ENCODE results near the gene CRELD2.

Gene CRELD2

DNA sequence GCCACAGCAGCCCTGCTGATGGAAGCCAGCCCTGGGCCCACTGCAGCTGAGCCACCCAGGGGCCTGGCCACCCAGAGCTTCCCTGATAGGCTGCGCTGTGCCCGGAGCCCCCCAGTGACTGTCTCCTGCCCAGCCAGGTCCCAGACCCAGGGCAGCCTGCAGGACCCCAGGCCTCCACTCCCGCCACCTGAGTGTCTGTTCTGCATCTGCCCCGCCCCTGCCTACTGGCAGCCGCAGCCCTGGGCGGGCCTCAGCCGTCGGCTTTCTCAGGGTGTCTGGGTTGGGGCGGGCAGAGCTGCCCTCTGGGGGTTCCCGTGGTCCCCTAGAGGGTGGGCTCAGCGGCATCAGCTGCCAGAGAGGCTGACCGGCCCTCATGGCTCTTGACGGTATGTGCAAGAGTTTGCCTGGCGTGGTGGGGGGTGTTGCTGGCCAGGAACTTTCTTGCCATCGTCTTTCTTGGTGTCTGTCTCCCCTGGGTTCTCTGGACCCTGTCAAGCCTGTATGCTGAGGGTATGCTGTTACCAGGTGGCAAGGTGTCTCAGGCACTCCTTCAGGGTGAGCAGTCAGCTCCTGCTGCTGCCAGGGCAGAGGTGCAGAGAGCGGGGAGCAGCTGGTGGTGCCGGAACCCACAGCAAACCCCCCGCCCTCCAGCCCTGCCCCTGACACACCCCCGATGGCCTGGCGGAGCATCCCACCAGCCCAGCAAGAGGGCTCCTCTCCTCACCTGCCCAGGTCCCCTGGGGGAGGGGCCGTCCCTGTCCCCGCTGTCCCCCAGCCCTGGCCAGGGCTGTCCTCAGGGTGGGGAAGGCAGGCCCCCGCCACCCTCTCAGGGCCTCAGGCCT, 29.9 kb downstream of the CRELD2 start:
- Histone ChIP-seq H3K27me3 (ENCODE audit: control insufficient read depth, insufficient read depth, low read length) (no peaks in the 10 kb centered on the region), H3K27ac (ENCODE audit: low read length) (no peak overlapping the region), H3K4me1 (ENCODE audit: control insufficient read depth, insufficient read depth, low read length) (peaks cover 16% of the 10 kb centered on the region), H3K36me3 (ENCODE audit: control insufficient read depth, insufficient read depth, low read length) (no peaks in the 10 kb centered on the region; the same call in 1 of the 2 replicates), H3K9me3 (ENCODE audit: control insufficient read depth, insufficient read depth, low read length) (no peaks in the 10 kb centered on the region), H3K4me3 (ENCODE audit: low read length) (no peak overlapping the region)
- no CpG with 5 or more reads among the region's 23 CpGs for WGBS (ENCODE audit: insufficient coverage, insufficient read length)
- DNase-seq (ENCODE audit: low read depth, low spot score) = no peak

DNA sequence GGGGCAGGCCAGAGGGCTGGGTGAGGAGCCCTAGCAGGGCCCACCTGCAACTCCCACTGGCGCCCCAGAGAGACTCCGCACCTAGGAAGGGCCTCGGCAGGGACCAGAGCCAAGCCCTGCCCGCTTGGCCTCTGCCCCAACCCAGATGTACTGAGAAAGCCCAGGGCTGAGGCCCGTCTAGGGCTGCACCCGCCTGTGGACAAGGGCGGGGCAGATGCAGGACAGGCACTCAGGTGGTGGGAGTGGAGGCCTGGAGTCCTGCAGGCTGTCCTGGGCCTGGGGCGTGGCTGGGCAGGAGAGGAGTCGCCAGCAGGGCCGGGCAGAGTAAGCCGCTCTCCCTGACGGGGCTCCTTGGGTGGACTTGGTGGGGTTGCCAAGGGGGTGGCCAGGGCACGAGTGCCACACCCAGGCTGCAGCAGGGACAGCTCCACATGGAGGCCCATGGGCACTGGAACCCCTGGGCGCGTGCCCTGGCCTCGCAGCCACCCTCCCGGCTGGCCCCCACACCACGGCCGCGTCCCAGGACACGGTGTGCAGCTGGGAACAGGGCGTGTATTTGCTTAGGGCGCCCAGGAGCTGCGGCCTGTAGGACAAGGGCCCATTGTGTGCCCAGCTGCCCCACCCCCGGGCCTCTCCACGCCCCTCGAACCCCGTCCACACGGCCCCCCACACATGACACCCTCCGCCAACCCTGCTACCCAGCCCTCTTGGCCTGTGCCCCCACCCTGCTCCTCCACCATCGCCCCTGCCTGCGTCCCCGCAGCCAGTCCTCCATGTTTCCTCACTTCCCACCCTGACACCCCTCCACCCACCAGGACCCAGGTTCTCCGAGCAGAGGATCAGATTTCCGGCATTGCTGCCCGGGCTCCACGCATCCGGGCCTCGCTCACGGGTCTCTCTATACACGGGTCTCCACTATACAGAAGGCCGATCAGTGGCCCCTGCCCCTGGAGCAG, 30.8 kb downstream of the CRELD2 start:
- no peak for DNase-seq (ENCODE audit: low read depth, low spot score)
- no peaks in the 10 kb centered on the region for H3K9me3 ChIP-seq (ENCODE audit: control insufficient read depth, insufficient read depth, low read length)
- H3K27ac ChIP-seq (ENCODE audit: low read length) = no peak overlapping the region
- H3K4me3 ChIP-seq (ENCODE audit: low read length) = no peak overlapping the region
- H3K27me3 ChIP-seq (ENCODE audit: control insufficient read depth, insufficient read depth, low read length) = no peaks in the 10 kb centered on the region
- H3K36me3 ChIP-seq (ENCODE audit: control insufficient read depth, insufficient read depth, low read length) = no peaks in the 10 kb centered on the region; the same call in 1 of the 2 replicates
- no CpG with 5 or more reads among the region's 42 CpGs for WGBS (ENCODE audit: insufficient coverage, insufficient read length)
- H3K4me1 ChIP-seq (ENCODE audit: control insufficient read depth, insufficient read depth, low read length) = peaks cover 16% of the 10 kb centered on the region

DNA sequence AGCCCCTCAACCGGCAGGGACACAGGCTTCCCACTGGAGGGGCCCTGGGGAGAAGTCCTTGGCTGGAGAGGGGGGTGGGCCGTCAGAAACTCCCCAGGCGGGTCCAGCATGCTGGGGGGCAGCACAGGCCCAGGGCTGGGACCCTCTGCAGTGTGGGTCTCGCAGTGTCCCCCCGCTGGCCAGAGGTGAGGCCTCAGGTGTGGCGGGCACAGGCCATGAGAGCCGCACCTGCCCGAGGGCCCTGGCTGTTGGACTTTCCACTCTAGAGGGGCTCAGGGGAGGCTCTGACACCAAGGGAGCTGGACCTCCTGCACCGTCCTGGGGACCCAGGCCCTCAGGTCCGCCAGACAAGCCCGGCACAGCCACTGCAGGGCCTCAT, 31.5 kb downstream of the CRELD2 start:
- WGBS (ENCODE audit: insufficient coverage, insufficient read length) = no CpG with 5 or more reads among the region's 11 CpGs
- Histone ChIP-seq H3K9me3 (ENCODE audit: control insufficient read depth, insufficient read depth, low read length) (no peaks in the 10 kb centered on the region), H3K27ac (ENCODE audit: low read length) (no peak overlapping the region), H3K4me3 (ENCODE audit: low read length) (no peak overlapping the region), H3K36me3 (ENCODE audit: control insufficient read depth, insufficient read depth, low read length) (no peaks in the 10 kb centered on the region; the same call in 1 of the 2 replicates), H3K27me3 (ENCODE audit: control insufficient read depth, insufficient read depth, low read length) (no peaks in the 10 kb centered on the region), H3K4me1 (ENCODE audit: control insufficient read depth, insufficient read depth, low read length) (peaks cover 16% of the 10 kb centered on the region)
- no peak for DNase-seq (ENCODE audit: low read depth, low spot score)

DNA sequence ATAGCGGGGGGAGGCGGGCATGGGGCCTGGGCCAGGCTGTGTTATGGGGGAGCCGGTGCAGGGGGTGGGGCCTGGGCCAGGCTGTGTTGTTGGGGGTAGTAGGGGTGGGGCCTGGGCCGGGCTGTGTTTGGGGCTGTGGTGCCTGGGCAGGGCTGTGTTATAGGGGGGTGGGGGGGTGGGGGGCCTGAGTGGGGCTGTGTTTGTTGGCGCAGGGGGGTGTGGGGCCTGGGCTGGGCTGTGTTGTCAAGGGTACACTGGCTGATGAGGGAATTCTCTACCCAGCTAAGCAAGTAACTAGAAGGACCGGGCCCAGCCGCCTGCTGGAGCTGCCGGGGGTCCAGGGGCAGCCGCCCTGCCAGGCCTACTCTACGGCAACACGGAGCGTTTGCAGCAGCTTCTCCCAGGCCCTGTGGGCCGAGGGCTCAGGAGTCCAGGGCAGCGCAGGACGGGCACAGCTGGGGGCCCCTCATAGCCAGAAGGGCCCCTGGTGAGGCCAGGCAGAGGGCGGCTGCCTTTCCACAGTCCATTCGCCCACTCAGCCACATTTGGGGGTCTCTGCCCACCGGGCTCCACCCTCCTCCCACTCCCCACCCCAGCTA, 32.1 kb downstream of the CRELD2 start:
- no peaks in the 10 kb centered on the region for H3K9me3 ChIP-seq (ENCODE audit: control insufficient read depth, insufficient read depth, low read length)
- no peak for DNase-seq (ENCODE audit: low read depth, low spot score)
- no CpG with 5 or more reads among the region's 18 CpGs for WGBS (ENCODE audit: insufficient coverage, insufficient read length)
- H3K4me1 ChIP-seq (ENCODE audit: control insufficient read depth, insufficient read depth, low read length) = peaks cover 16% of the 10 kb centered on the region
- H3K36me3 ChIP-seq (ENCODE audit: control insufficient read depth, insufficient read depth, low read length) = no peaks in the 10 kb centered on the region; the same call in 1 of the 2 replicates
- H3K27ac ChIP-seq (ENCODE audit: low read length) = no peak overlapping the region
- H3K4me3 ChIP-seq (ENCODE audit: low read length) = no peak overlapping the region
- no peaks in the 10 kb centered on the region for H3K27me3 ChIP-seq (ENCODE audit: control insufficient read depth, insufficient read depth, low read length)

DNA sequence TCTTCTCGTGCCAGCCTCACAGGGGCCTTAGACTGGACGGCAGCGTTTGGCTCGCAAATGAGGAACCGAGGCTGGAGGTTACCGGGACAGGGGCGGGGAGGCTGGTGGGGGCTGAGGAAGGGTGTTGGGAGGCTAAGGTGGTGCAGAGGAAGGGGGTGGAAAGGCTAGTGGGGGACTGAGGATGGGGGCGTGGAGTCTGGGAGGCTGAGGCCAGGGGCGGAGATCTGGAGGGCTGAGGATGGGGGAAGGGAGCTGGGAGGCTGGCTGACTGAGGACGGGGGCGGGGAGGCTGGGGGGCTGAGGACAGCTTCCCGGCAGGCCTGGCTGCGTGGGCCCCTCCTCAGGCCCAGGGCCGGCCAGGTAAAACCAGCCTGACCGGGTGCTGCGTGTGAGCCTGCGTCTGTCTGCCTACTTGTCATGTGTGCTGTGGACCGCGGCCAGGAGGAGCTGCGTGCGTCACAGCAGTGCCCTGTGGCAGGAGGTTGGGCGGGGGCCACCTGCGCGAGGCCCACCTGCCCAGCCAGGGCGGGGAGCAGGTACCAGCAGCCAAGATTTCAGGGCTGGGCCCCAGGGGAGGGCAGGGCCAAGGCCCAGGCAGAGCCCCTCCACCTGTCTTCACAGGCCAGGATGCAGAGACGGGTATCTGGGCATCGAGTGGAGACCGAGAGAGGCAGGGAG, 32.7 kb downstream of the CRELD2 start:
- no CpG with 5 or more reads among the region's 28 CpGs for WGBS (ENCODE audit: insufficient coverage, insufficient read length)
- no peak for DNase-seq (ENCODE audit: low read depth, low spot score)
- Histone ChIP-seq H3K9me3 (ENCODE audit: control insufficient read depth, insufficient read depth, low read length) (no peaks in the 10 kb centered on the region), H3K4me1 (ENCODE audit: control insufficient read depth, insufficient read depth, low read length) (peaks cover 14% of the 10 kb centered on the region), H3K36me3 (ENCODE audit: control insufficient read depth, insufficient read depth, low read length) (no peaks in the 10 kb centered on the region; the same call in 1 of the 2 replicates), H3K4me3 (ENCODE audit: low read length) (no peak overlapping the region; the same call in 1 of the 2 replicates), H3K27ac (ENCODE audit: low read length) (no peak overlapping the region), H3K27me3 (ENCODE audit: control insufficient read depth, insufficient read depth, low read length) (no peaks in the 10 kb centered on the region)

DNA sequence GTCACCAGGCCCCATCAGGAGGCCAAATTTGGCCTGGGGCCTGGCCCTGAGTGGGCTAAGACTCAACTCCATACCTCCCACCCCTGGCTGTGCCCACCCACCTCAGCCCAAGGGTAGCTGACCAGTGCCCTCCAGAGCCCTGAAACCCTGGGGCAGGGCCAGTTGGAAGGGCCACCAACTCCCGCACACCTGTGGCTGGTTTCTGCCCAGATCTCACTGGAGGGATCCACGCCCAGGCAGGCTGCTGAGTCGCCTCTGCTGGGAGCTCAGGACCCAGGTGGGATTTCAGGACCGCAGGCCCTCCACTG, 33.2 kb downstream of the CRELD2 start:
- H3K4me1 ChIP-seq (ENCODE audit: control insufficient read depth, insufficient read depth, low read length) = peaks cover 12% of the 10 kb centered on the region

DNA sequence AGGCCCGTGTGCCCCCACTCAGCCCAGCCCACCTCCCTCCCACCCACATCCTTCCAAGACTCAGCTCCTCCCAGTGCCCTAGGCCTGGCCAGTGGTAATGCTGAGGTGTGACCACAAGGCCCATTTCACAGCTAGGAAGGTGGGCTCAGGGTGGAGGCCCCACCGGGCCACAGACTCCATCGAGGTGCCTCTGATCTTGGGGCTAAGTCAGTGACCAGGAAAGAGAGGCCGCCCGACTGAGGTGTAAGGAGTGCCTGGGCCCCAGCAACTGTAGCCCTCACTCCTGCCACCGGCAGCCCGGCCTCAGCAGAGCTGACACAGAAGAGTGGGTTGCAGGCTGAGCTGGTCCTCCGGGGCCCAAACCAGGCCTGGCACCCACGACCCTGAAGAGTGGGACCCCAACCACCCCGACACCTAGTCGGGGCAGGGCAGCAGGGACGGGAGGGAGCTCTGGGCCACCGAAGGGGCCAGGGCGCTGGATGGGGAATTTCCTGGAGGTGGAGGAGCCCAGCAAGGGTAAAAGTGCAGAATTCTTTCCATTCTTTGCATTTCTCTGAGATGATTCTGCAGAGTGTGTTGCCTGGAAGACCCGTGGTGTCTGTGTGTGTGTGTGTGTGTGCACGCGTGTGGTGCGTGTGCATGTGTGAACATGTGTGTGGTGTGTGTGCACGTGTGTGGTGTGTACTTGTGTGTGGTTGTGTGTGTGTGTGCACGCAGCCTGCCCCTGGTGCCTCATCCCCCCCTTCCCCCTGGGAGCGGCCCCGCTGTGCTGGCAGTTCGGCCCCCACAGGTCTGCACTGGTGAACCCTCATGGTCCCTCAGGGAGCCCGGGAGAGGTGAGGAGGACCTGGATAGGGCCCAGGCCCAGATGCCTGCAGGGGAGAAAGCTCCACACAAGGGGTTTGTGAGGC, 33.8 kb downstream of the CRELD2 start:
- H3K36me3 ChIP-seq (ENCODE audit: control insufficient read depth, insufficient read depth, low read length) = no peaks in the 10 kb centered on the region; the same call in 1 of the 2 replicates
- WGBS (ENCODE audit: insufficient coverage, insufficient read length) = no CpG with 5 or more reads among the region's 24 CpGs
- peaks cover 8% of the 10 kb centered on the region for H3K4me1 ChIP-seq (ENCODE audit: control insufficient read depth, insufficient read depth, low read length)
- DNase-seq (ENCODE audit: low read depth, low spot score) = no peak
- H3K4me3 ChIP-seq (ENCODE audit: low read length) = no peak overlapping the region
- no peaks in the 10 kb centered on the region for H3K27me3 ChIP-seq (ENCODE audit: control insufficient read depth, insufficient read depth, low read length)
- no peak overlapping the region for H3K27ac ChIP-seq (ENCODE audit: low read length)
- no peaks in the 10 kb centered on the region for H3K9me3 ChIP-seq (ENCODE audit: control insufficient read depth, insufficient read depth, low read length)

More for the DNA sequence above, 33.2 kb downstream of the CRELD2 start:
- WGBS (ENCODE audit: insufficient coverage, insufficient read length) = no CpG with 5 or more reads among the region's 4 CpGs
- Histone ChIP-seq H3K27me3 (ENCODE audit: control insufficient read depth, insufficient read depth, low read length) (no peaks in the 10 kb centered on the region), H3K4me3 (ENCODE audit: low read length) (no peak overlapping the region), H3K9me3 (ENCODE audit: control insufficient read depth, insufficient read depth, low read length) (no peaks in the 10 kb centered on the region), H3K36me3 (ENCODE audit: control insufficient read depth, insufficient read depth, low read length) (no peaks in the 10 kb centered on the region; the same call in 1 of the 2 replicates), H3K27ac (ENCODE audit: low read length) (no peak overlapping the region)
- DNase-seq (ENCODE audit: low read depth, low spot score) = no peak

DNA sequence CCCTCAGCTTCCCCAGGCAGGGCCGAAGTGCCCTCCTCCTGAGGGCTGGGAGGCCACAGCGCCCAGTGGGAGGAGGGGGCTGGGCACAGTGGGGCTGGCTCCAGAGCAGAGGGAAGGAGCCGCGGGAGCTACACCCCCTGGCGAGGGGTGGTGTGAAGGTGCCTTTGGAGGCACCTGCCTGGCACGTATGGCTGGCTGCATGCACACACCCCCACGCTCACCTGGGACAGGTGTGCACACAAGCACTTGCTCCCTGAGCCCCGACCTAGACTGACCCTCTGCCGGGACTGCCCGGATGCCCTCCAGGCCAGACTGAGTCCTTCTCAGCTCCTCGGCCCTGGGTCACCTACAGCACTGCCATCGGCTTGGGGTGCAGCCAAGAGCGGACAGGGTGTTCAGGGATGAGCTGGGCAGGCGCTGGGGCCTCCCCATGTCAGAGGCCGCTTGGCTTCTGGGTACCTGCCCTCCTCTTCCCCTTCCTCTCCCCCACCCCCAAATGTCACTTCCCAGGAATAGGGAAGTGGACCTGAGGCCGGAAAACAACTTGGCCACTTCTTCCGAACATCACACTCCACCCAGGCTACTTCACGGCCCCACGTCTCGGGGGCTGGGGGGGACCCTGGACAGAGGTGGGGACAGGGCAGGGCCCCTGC, 34.7 kb downstream of the CRELD2 start:
- DNase-seq (ENCODE audit: low read depth, low spot score) = no peak
- no peak overlapping the region for H3K27ac ChIP-seq (ENCODE audit: low read length)

More for the DNA sequence above, 34.7 kb downstream of the CRELD2 start:
- H3K27me3 ChIP-seq (ENCODE audit: control insufficient read depth, insufficient read depth, low read length) = no peaks in the 10 kb centered on the region
- H3K4me1 ChIP-seq (ENCODE audit: control insufficient read depth, insufficient read depth, low read length) = peaks cover 7% of the 10 kb centered on the region
- no peaks in the 10 kb centered on the region; the same call in 1 of the 2 replicates for H3K36me3 ChIP-seq (ENCODE audit: control insufficient read depth, insufficient read depth, low read length)
- no peak overlapping the region for H3K4me3 ChIP-seq (ENCODE audit: low read length)
- no CpG with 5 or more reads among the region's 20 CpGs for WGBS (ENCODE audit: insufficient coverage, insufficient read length)
- H3K9me3 ChIP-seq (ENCODE audit: control insufficient read depth, insufficient read depth, low read length) = no peaks in the 10 kb centered on the region
